ENCODE results near the gene RASGRF2.

- TF ChIP-seq CTCF (IDR thresholded peaks at IDR 0.05), result no peak
- no peak for TF ChIP-seq POLR2A (IDR thresholded peaks at IDR 0.05)
These were observed 16.8 kb downstream of the RASGRF2 start for GRCh38 chr5:80976985-80977384.
